Stimulated activated CD8-positive, alpha-beta memory T cell treated with anti-CD3 and anti-CD28 coated beads, Interleukin-12 subunit alpha, Interleukin-12 subunit beta, amount 100 ng/mL, for 4 hours (primary cell): ENCODE results near the gene KCNN2.

Source experiments
- DNase-seq: peaks from one replicate; pipeline ENCODE4 v3.0.0-alpha.2; 2020; ENCODE audit warnings: low read depth

KCNN2 gene

DNA sequence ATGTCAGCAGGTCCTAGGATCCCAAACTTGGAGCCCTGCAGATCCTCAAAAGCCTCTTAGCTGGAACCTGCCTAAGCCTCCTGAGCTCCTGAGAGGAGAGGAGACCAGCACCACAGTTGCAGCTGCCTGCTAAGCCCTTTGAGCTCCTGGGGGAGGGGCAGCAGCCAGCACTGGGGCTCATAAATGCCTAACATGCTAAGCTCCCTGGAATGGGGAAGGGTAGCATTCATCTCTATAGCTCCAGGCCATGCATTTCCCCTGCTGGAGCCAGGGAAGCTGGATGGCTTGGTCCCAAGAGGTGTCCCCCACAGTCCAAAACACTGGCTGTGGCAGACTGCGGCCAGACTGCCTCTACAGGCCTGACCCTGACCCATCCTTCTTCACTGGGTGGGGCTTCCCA, 182.7 kb downstream of the KCNN2 start:
- DNase-seq = no peak
